Measurements from ENCODE around the gene TMEM171. TPM values are rescaled to one million over a fixed set of nuclear protein-coding genes. Genes with fewer than 3 reads are reported as not detected.

TMEM171 gene
- total RNA-seq, 1 experiment from 2014 or later: 1.7 TPM

GRCh38 chr5:73112359-73112758, 8.0 kb upstream of the TMEM171 start (continued):
- TF ChIP-seq CREM (CRISPR knock-in tag; IDR thresholded peaks at IDR 0.05): no peak
- no peak for TF ChIP-seq AFF4 (CRISPR knock-in tag; IDR thresholded peaks at IDR 0.05; ENCODE audit: borderline replicate concordance)
- TF ChIP-seq ZNF138 (CRISPR knock-in tag; conservative IDR thresholded peaks at IDR 0.05): no peak
- no peak for TF ChIP-seq ZNF416 (CRISPR knock-in tag; IDR thresholded peaks at IDR 0.05)

- Mint-ChIP-seq H3K27me3 (ENCODE audit: low read depth) (peaks cover 25% of the 10 kb centered on the region), H3K9me3 (peaks cover 10% of the 10 kb centered on the region), H3K4me1 (peaks cover 9% of the 10 kb centered on the region; the same call in 1 of the 2 replicates), H3K27ac (no peak overlapping the region), H3K4me3 (no peak overlapping the region), H3K36me3 (no peaks in the 10 kb centered on the region)
- TF ChIP-seq ERG (CRISPR knock-in tag; IDR thresholded peaks at IDR 0.05) (no peak), ATF2 (CRISPR knock-in tag; IDR thresholded peaks at IDR 0.05; ENCODE audit: borderline replicate concordance, low read depth) (no peak), ZNF317 (CRISPR knock-in tag; IDR thresholded peaks at IDR 0.05; ENCODE audit: borderline replicate concordance, low read depth) (no peak), NFATC4 (CRISPR knock-in tag; IDR thresholded peaks at IDR 0.05) (no peak), HMGXB4 (CRISPR knock-in tag; IDR thresholded peaks at IDR 0.05) (no peak), JAZF1 (CRISPR knock-in tag; IDR thresholded peaks at IDR 0.05) (no peak), FOXK1 (CRISPR knock-in tag; IDR thresholded peaks at IDR 0.05) (no peak), ZNF396 (CRISPR knock-in tag; IDR thresholded peaks at IDR 0.05; ENCODE audit: borderline replicate concordance) (no peak)
- no peak for ATAC-seq
- ChIA-PET POLR2A (no interaction called here), CTCF (interaction anchor here (1.0 kb wide), 1 partner anchor 19 kb away, joined by 3 read pairs; no protein-coding TSS in a partner anchor)
- no peak for DNase-seq (ENCODE audit: low spot score)
These were observed 6.2 kb upstream of the TMEM171 start for GRCh38 chr5:73114044-73114688.

- POLR2A ChIA-PET: no interaction called here
- DNase-seq (ENCODE audit: low spot score) (no peak), ATAC-seq (no peak)
- H3K27ac Mint-ChIP-seq: no peak overlapping the region
- H3K9me3 Mint-ChIP-seq: peaks cover 10% of the 10 kb centered on the region
- H3K4me1 Mint-ChIP-seq: peaks cover 15% of the 10 kb centered on the region
- H3K27me3 Mint-ChIP-seq (ENCODE audit: low read depth): peaks cover 32% of the 10 kb centered on the region
- CTCF ChIA-PET: interaction anchor here (1.1 to 1.6 kb wide), 4 partner anchors 55 to 188 kb away, joined by 3 to 5 read pairs (median 4); no protein-coding TSS in a partner anchor
- H3K36me3 Mint-ChIP-seq: no peaks in the 10 kb centered on the region
- H3K4me3 Mint-ChIP-seq: no peak overlapping the region
- TF ChIP-seq HMGA2 (CRISPR knock-in tag; IDR thresholded peaks at IDR 0.05): no peak
- TF ChIP-seq NR3C1 (CRISPR knock-in tag; conservative IDR thresholded peaks at IDR 0.05; ENCODE audit: low read depth): no peak
- TF ChIP-seq USF1 (CRISPR knock-in tag; IDR thresholded peaks at IDR 0.05): no peak
- TF ChIP-seq E2F5 (CRISPR knock-in tag; IDR thresholded peaks at IDR 0.05): no peak
- TF ChIP-seq ZNF317 (CRISPR knock-in tag; IDR thresholded peaks at IDR 0.05; ENCODE audit: borderline replicate concordance, low read depth): no peak
- TF ChIP-seq ZNF423 (CRISPR knock-in tag; IDR thresholded peaks at IDR 0.05): no peak
- no peak for TF ChIP-seq OVOL2 (CRISPR knock-in tag; IDR thresholded peaks at IDR 0.05; ENCODE audit: borderline replicate concordance)
- TF ChIP-seq KAT7 (CRISPR knock-in tag; IDR thresholded peaks at IDR 0.05; ENCODE audit: borderline replicate concordance): no peak
These were observed 4.8 kb upstream of the TMEM171 start for GRCh38 chr5:73115399-73116051.

All from WTC11 (cell line).